ENCODE measurements around the gene IL1RL1. TPM values are rescaled to one million over a fixed set of nuclear protein-coding genes. Genes with fewer than 3 reads are reported as not detected.

Gene IL1RL1
- total and polyA plus RNA-seq, 2 experiments from 2014 or later, result not detected

DNA sequence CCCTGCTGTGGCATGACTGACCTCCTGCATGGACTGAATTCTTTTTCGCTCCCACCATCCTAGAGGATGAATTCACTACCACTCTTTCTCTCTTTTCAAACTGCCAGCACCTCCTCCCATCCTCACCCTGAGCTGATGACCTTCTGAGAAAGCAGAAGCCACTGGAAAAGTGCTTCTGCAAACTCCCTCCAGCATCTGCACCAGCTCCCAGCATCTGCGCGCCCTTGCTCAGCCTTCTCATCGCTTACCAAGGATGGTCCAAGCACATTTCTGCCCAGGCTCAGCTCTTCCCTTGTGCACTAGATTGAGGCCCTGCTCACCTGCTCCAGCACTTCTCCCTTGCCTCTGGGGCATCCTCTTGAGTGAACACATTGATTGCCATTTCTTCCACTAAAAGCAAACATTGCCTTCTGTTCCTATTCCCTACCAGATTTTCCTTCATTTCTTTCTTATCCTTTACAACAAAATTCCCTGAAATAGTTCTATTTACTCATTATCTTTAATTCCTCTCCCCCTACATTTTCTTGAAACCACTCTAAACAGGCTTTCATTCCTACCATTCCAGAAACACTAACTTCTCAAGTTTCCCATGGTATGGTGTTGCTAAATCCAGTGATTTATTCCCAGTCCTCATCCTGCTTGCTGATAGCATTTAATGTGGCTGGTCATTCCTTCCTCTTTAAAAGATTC is 42.7 kb upstream of the IL1RL1 start:
- peak in 1 of 2 donors; percentile 94 for DNase-seq (ENCODE audit: low read depth in 1 of 2, low spot score in 1 of 2)
- Histone ChIP-seq H3K27ac (no peak overlapping the region), H3K36me3 (no peaks in the 10 kb centered on the region), H3K27me3 (peaks cover 3% of the 10 kb centered on the region), H3K4me1 (ENCODE audit: low read depth) (no peaks in the 10 kb centered on the region), H3K4me3 (no peak overlapping the region), H3K9me3 (ENCODE audit: low read depth) (no peaks in the 10 kb centered on the region)
- TF ChIP-seq, protein P1, sequence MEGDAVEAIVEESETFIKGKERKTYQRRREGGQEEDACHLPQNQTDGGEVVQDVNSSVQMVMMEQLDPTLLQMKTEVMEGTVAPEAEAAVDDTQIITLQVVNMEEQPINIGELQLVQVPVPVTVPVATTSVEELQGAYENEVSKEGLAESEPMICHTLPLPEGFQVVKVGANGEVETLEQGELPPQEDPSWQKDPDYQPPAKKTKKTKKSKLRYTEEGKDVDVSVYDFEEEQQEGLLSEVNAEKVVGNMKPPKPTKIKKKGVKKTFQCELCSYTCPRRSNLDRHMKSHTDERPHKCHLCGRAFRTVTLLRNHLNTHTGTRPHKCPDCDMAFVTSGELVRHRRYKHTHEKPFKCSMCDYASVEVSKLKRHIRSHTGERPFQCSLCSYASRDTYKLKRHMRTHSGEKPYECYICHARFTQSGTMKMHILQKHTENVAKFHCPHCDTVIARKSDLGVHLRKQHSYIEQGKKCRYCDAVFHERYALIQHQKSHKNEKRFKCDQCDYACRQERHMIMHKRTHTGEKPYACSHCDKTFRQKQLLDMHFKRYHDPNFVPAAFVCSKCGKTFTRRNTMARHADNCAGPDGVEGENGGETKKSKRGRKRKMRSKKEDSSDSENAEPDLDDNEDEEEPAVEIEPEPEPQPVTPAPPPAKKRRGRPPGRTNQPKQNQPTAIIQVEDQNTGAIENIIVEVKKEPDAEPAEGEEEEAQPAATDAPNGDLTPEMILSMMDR (IDR thresholded peaks at IDR 0.05; ENCODE audit: low read depth, low read length), result no peak

GRCh38 chr2:102269200-102269524 is 42.2 kb upstream of the IL1RL1 start:
- no peaks in the 10 kb centered on the region for H3K9me3 ChIP-seq (ENCODE audit: low read depth)
- H3K27ac ChIP-seq, result no peak overlapping the region
- TF ChIP-seq, protein P1 (IDR thresholded peaks at IDR 0.05; ENCODE audit: low read depth, low read length), result no peak
- peaks cover 3% of the 10 kb centered on the region for H3K27me3 ChIP-seq
- no peak for DNase-seq (ENCODE audit: low read depth in 1 of 2, low spot score in 1 of 2)
- no peak overlapping the region for H3K4me3 ChIP-seq
- H3K4me1 ChIP-seq (ENCODE audit: low read depth), result no peaks in the 10 kb centered on the region
- H3K36me3 ChIP-seq, result no peaks in the 10 kb centered on the region

DNA sequence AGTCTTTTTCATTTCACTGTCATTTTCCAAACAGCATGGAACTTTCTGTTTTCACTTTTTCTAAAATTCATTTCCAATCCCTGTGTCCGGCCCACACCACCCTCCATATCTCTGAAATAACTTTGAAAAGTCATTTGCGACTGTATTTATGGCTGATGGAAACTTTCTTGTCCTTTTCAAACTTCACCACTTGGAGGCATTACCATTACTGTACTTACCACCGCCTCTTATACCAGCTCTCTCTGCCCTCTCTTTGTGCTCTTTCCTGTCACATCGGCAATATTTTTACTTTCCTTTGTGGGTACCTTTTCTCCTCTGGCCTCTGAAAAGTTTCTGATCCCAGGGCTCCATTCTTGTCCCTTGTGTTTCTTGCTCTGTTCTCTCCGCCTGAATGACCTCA is 39.5 kb upstream of the IL1RL1 start:
- Histone ChIP-seq H3K4me3 (no peak overlapping the region), H3K4me1 (ENCODE audit: low read depth) (no peaks in the 10 kb centered on the region), H3K36me3 (no peaks in the 10 kb centered on the region), H3K27ac (no peak overlapping the region), H3K27me3 (peaks cover 3% of the 10 kb centered on the region), H3K9me3 (ENCODE audit: low read depth) (no peaks in the 10 kb centered on the region)
- DNase-seq (ENCODE audit: low read depth in 1 of 2, low spot score in 1 of 2), result no peak
- TF ChIP-seq, protein P1 (IDR thresholded peaks at IDR 0.05; ENCODE audit: low read depth, low read length), result no peak

- TF ChIP-seq, protein P1 (IDR thresholded peaks at IDR 0.05; ENCODE audit: low read depth, low read length), result no peak
- H3K27ac ChIP-seq, result no peak overlapping the region
- no peaks in the 10 kb centered on the region for H3K9me3 ChIP-seq (ENCODE audit: low read depth)
- peaks cover 3% of the 10 kb centered on the region for H3K27me3 ChIP-seq
- DNase-seq (ENCODE audit: low read depth in 1 of 2, low spot score in 1 of 2), result peak in 1 of 2 donors; percentile 98
- H3K36me3 ChIP-seq, result no peaks in the 10 kb centered on the region
- H3K4me3 ChIP-seq, result no peak overlapping the region
- H3K4me1 ChIP-seq (ENCODE audit: low read depth), result no peaks in the 10 kb centered on the region
Measured at GRCh38 chr2:102273619-102274211, 37.6 kb upstream of the IL1RL1 start.

DNA sequence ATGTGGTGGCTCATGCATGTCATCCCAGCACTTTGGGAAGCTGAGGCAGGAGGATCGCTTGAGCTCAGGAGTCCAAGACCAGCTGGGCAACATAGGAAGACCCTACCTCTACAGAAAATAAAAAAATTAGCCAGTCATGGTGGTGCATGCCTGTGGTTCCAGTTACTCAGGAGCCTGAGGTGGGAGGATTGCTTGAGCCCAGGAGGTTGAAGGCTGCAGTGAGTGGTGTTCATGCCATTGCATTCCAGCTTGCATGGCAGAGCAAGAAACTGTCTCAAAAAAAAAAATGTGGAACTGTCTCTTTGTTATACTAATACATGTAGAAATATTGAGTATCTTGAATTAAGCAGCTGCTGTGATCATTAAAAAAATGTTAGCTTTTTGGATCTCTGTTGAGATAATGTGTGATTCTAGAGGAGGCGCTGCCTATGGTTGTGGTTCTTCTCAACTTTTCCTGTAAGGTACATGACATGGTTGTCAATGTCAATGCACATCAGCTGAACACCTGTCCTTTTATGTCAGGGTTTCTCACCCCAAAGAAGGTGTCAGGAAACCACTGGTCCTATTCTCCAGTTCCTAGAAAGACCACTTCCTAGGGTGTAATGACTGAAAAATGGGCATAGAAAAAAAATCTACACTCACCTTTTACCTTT is 34.7 kb upstream of the IL1RL1 start:
- Histone ChIP-seq H3K4me3 (no peak overlapping the region), H3K36me3 (no peaks in the 10 kb centered on the region), H3K9me3 (ENCODE audit: low read depth) (no peaks in the 10 kb centered on the region), H3K27me3 (no peaks in the 10 kb centered on the region), H3K27ac (no peak overlapping the region), H3K4me1 (ENCODE audit: low read depth) (peaks cover 3% of the 10 kb centered on the region)
- TF ChIP-seq, protein P1 (IDR thresholded peaks at IDR 0.05; ENCODE audit: low read depth, low read length), result no peak
- DNase-seq (ENCODE audit: low read depth in 1 of 2, low spot score in 1 of 2), result no peak
